HG02981 (cell line): ENCODE measurements around the gene CRACDL.

Experiments used
- ATAC-seq: cut with Tn5 transposase; IDR thresholded peaks from one replicate; pipeline ENCODE4 v1.9.1; 2021; ENCODE audit warnings: mild to moderate bottlenecking, moderate library complexity; ENCODE audit not compliant: unreplicated experiment

The CRACDL gene

DNA sequence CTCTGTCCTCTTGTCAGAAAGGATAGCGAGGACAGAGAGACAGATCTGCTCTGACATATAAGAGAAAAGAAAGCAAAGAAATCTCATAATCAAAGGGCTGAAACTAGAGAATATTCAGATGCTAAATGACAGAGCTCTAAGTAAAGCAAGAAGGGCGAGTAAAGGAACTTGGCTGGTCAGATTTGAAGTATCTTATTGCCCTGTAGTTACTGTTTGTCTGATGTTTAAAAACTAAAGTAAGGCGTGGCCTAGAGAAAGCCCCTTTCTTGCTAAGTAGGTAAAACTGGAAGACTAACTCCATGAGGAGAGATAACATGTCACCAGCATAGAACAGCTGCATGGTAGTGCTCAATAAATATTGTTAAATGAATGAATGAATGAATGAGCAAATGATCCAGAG is 70.0 kb downstream of the CRACDL start:
- ATAC-seq = no peak

DNA sequence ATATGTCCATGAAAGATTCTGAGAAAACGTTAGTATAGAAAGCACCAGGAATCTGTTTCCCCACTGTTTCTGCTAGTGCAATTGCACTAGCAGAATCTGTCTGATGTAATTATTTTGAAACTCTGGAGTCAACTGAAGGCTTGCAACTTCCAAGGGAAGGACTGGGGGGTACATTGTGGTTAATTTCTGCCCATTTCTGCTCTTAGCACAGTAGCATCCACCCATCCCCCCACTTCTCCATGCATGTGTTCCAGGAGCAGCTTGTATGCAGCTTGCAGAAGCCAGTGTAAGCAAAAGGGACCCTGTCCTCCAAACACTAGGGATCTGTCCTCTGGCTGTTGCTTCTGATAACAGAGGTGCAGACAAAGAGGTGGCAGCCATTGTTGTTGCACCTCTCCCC is 74.4 kb downstream of the CRACDL start:
- no peak for ATAC-seq

DNA sequence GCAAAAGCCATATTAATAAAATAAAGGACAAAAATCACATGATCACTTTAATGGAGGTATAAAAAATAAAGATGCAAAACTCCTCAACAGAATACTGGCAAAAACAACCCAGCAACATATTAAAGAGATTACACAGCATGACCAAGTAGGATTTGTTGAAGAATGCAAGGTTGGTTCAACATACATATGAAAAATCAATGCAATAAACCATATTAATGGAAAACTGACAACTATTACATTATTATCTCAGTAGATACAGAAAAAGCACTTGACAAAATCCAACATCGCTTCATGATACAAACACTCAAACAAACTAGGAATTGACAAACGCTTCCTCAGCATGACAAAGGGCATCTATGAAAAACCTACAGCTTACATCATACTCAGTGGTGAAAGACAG is 76.7 kb downstream of the CRACDL start:
- ATAC-seq = no peak

- ATAC-seq = no peak
Observed at GRCh38 chr2:98857001-98857400, 79.0 kb downstream of the CRACDL start.

DNA sequence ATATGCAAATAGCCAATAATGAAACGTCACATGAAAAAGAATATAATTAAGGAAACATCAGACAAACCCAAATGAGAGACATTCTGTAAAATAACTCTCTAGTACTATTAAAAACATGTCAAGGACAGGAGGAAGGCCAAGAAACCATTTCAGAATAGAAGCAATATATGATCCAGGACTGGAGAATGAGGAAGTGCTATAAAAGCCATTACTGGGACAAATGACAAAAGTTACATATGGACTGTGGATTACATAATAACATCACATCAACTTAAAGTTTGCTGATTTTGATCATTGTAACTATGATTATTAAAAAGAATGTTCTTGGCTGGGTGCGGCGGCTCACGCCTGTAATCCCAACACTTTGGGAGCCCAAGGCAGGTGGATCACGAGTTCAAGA is 81.3 kb downstream of the CRACDL start:
- no peak for ATAC-seq

DNA sequence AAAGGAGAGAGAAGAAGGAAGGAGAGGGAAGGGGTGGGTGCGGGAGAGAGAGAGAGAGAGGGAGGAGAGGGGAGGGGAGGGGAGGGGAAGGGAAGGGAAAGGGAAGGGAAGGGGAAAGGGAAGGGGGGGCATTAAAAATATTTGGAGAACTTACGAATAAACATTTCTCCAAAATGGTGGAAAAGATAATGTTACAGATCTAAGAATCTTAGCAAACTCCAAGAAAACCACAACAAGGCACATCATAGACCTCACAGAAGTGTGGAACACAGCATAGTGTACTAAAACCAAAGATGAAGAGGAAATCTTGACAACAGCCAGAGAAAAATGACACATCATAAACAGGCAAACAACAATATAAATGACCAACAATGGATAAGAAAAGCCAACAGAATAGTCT is 83.1 kb downstream of the CRACDL start:
- ATAC-seq = no peak

GRCh38 chr2:98850074-98850473 is 86.0 kb downstream of the CRACDL start:
- no peak for ATAC-seq

DNA sequence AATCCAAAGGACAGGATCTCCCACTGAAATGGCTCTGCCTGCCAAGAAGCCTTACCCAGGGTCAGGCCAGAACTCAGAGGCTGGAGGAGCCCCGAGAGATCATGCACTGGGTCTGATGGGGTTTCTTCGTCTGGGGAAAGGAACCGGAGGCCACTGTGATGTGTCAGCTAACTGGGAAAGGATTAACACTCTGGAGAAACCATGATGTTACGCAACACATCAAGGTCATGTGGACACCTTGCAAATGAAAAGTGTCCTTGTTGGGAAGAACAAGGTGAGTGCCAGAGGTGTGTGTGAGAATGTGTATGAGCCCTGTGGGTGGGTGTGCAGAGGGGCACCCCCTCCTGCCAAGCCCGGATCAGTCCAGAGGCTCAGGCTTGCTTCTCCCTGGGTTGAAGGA is 86.9 kb downstream of the CRACDL start:
- ATAC-seq = no peak

- no peak for ATAC-seq
Observed at GRCh38 chr2:98847853-98848252, 88.2 kb downstream of the CRACDL start.

- ATAC-seq = no peak
Observed at GRCh38 chr2:98846041-98846440, 90.0 kb downstream of the CRACDL start.

DNA sequence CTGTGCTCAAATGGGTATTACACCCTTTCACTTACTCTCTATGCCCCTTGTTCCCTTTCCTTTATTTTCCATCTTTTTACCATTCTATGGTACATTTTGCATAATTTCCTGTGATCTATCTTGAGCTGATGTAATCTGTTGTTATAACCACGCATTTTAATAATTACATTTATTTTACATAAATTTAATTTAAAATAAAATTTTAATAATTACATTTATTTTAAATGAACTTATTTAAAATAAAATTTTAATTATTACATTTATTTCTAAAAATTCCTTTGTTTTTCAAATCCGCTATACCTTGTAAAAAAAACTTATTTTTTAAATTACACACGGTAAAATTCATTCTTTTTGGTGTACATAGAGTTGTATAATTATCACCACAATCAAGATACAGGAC is 93.9 kb downstream of the CRACDL start:
- ATAC-seq = no peak

DNA sequence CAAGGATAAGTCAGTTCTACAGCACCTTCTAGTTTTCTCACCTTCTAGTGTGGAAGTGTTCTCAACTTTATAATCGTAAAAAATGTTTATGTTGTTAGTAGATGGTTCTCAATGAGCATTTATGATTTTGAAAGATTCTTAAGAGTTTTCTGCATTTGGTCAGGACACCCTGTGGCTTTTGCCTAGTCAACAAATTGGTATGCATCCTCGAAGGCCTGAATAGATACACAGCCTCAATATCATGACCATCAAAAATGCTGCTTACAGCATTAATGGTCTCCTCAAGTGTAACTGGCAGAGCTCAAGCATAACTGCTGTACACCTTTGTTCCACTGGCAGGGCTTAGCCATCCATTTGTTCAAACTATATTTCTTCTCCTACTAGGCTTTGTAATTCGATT is 96.7 kb downstream of the CRACDL start:
- no peak for ATAC-seq

DNA sequence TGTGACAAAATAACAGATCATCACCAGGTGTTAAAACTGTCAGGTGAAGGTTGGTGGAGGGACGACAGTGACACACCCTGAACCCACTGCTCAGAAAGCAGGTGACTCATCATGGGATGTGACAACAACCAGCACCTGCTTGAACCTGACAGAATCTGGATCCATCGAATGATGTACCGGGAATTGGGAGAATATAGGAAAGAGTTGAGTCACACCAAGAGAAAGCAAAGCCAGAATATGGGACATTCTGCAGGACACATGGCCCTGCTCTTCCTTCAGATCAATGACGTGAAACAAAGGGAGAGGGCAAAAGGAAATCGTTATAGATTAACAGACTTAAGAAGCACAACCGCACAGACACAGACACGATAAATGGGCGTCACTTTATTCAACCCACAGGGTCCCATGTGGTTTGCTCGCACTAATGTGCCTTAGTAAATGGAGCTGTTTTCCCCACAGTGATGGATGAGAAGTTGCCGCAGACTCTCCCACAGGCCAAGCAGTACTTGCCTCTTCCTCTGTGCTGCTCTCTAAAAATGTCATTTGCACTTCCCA is 100.1 kb downstream of the CRACDL start:
- ATAC-seq = no peak

GRCh38 chr2:98833917-98834263 is 102.1 kb downstream of the CRACDL start:
- no peak for ATAC-seq

- ATAC-seq = no peak
Observed at GRCh38 chr2:98833172-98833916, 102.7 kb downstream of the CRACDL start.

- ATAC-seq = no peak
Observed at GRCh38 chr2:98832172-98832571, 103.9 kb downstream of the CRACDL start.

DNA sequence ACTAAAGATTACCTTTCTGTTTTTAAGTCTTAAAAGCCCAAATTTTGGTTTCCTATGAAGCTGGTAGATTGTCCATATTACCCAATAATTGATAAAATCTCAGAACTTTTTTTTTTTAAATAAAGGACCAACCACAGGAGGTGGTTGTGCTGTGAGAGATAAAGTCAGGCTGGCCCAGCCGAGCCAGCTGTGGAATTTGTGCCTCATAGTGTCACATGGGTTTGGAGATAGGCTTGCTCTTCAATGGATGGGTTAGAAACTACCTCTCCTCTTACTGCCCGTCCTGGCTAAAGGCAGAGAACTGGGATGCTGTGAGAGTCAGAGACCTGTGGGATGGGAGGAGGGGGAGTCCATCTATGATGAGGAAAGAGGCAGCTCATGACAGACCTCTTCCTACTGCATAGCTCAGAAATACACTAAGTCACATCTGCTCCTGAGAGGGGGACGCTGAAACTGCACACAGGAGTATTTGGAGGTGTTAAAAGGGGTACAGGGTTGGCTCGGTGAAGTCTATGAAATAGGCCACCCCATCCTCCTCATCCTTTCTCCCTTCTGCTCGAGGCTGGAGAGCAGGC is 105.4 kb downstream of the CRACDL start:
- no peak for ATAC-seq

DNA sequence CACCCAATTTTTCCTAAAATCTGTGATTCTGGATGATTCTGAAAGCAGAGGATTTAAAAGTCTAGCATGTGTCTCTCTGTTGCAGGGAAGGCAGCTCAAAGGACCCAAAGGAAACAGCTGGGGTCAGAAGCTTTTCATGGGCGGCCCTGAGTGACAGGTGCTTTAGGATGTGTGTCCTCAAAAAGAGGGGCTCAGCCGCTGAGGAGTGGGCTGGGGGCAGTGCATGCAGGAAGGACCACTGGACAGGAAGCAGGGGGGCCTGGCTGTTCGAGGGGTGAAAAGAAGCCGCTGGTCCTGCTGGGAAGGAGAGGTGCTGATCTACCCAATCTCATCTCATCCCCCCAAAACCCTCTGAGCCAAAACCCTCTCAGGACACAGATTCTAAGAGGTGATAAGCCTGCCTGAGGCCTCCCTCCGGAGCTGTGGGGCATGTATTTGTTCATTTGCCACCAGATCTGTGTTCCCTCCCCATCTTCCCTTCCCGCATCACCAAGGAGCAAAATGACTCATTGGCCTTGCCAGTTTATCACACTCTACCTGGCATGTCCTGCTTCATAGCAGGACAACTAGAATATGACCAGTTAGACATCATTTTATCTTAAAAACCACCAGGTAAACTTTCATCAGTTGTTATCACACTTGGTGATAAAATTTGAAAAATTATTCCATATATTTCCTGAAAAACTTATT is 106.3 kb downstream of the CRACDL start:
- no peak for ATAC-seq

DNA sequence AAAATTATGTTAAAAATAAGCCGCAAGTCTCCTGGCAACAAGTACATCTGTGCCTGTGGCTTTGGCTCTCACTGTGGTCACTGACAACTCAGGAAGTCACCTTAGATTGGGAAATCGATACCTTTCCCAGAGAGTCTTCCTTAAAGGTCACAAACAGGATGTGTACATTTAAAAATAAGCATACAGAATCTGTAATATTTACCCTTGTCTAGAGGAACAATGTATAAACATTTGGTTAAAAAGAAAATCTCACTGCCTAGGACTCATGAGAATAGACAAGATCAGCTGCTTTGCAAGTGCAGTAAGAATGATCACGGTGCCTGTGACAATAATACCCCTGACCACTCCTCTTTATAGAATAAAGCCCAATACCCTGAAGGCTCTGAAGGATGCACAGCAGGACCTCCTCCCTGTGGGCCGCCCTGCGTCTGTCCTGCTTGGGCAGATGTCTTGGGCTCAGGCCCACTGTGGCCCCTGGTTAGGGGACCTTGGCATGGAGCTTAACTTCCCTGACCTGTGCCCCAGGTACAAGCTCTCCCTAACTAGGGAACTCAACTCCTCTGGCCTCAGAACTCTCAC is 107.1 kb downstream of the CRACDL start:
- no peak for ATAC-seq

DNA sequence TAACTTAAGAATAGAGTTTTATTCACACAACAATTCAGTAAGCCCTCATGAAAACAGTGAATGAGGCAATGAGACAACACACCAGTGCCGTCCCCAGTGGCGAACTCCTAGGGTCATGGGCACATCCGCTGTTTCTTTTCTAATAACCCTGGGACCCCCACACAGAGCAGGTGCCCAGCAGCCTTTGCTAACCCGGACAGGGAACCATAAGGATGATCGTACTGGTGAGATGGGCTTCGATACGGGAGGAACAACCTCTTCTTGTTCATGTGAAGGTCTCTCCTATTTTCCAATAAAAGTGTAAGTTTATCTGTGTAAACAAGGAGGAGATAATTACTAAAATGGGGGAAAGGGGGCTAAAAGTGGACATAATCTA is 107.7 kb downstream of the CRACDL start:
- ATAC-seq = no peak

GRCh38 chr2:98827625-98828368 is 108.2 kb downstream of the CRACDL start:
- ATAC-seq = no peak
